ENCODE data around the gene NRIP2. TPM values are rescaled to one million over a fixed set of nuclear protein-coding genes. Genes with fewer than 3 reads are reported as not detected.

The NRIP2 gene
- total and polyA plus RNA-seq, 2 experiments from 2014 or later, result 0.46 TPM; not detected in 1

DNA sequence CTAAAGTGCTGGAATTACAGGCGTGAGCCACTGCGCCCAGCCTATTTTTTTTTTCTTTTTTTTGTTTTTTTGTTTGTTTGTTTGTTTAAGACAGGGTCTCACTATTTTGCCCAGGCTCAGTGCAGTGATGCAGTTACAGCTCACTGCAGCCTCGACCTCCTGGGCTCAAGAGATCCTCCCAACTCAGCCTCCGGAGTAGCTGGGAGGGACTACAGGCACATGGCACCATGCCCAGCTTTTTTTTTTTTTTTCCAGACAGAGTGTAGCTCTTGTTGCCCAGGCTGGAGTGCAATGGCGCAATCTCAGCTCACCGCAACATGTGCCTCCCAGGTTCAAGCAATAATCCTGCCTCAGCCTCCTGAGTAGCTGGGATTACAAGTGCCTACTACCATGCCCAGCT, 28.1 kb downstream of the NRIP2 start:
- Histone ChIP-seq H3K9me2 (ENCODE audit: insufficient read depth) (no peaks in the 10 kb centered on the region), H3K4me3 (no peak overlapping the region), H3K27ac (no peak overlapping the region), H3K9me3 (ENCODE audit: low read depth) (no peaks in the 10 kb centered on the region), H3K4me1 (ENCODE audit: insufficient read depth) (no peaks in the 10 kb centered on the region), H2AFZ (no peak overlapping the region), H3F3A (ENCODE audit: insufficient read depth) (peaks cover 5% of the 10 kb centered on the region; the same call in 1 of the 2 replicates), H4K20me1 (ENCODE audit: insufficient read depth) (no peaks in the 10 kb centered on the region), H3K79me2 (ENCODE audit: insufficient read depth) (no peaks in the 10 kb centered on the region), H3K9ac (no peak overlapping the region), H3K36me3 (ENCODE audit: low read depth) (peaks cover 10% of the 10 kb centered on the region), H3K27me3 (replicated peaks; ENCODE audit: insufficient read depth) (no peaks in the 10 kb centered on the region), H3K4me2 (ENCODE audit: unreplicated experiment) (no peak overlapping the region)
- 90 to 93% methylated on average over 6 of the region's 6 CpGs for WGBS, 2 experiments (ENCODE audit: low coverage in 1 of 2, low lambda C conversion rate in 2 of 2, missing lambda C conversion rate in 2 of 2)
- no peak for DNase-seq
- in situ Hi-C loops (cut with MboI), result no loop called here
- TF ChIP-seq EZH2 (IDR thresholded peaks at IDR 0.05; ENCODE audit: insufficient read depth, poor library complexity, severe bottlenecking), result no peak
- no peak for TF ChIP-seq EZH2phosphoT487 (IDR thresholded peaks at IDR 0.05; ENCODE audit: insufficient read depth, low read depth)

- Histone ChIP-seq H3K4me1 (ENCODE audit: insufficient read depth) (no peaks in the 10 kb centered on the region), H2AFZ (no peak overlapping the region), H3K4me3 (no peak overlapping the region), H3K4me2 (ENCODE audit: unreplicated experiment) (no peak overlapping the region), H3K27ac (no peak overlapping the region), H3K9me2 (ENCODE audit: insufficient read depth) (no peaks in the 10 kb centered on the region), H3K79me2 (ENCODE audit: insufficient read depth) (no peaks in the 10 kb centered on the region), H3F3A (ENCODE audit: insufficient read depth) (peaks cover 5% of the 10 kb centered on the region; the same call in 1 of the 2 replicates), H3K9me3 (ENCODE audit: low read depth) (no peaks in the 10 kb centered on the region), H4K20me1 (ENCODE audit: insufficient read depth) (no peaks in the 10 kb centered on the region), H3K9ac (no peak overlapping the region), H3K27me3 (replicated peaks; ENCODE audit: insufficient read depth) (no peaks in the 10 kb centered on the region), H3K36me3 (ENCODE audit: low read depth) (peaks cover 11% of the 10 kb centered on the region)
- no peak for TF ChIP-seq EZH2phosphoT487 (IDR thresholded peaks at IDR 0.05; ENCODE audit: insufficient read depth, low read depth)
- no peak for TF ChIP-seq EZH2 (IDR thresholded peaks at IDR 0.05; ENCODE audit: insufficient read depth, poor library complexity, severe bottlenecking)
- DNase-seq, result no peak
- WGBS, 2 experiments (ENCODE audit: low coverage in 1 of 2, low lambda C conversion rate in 2 of 2, missing lambda C conversion rate in 2 of 2), result 62 to 71% methylated on average over 2 of the region's 2 CpGs
- in situ Hi-C loops (cut with MboI), result no loop called here
Observed at GRCh38 chr12:2805143-2805520, 29.7 kb downstream of the NRIP2 start.

DNA sequence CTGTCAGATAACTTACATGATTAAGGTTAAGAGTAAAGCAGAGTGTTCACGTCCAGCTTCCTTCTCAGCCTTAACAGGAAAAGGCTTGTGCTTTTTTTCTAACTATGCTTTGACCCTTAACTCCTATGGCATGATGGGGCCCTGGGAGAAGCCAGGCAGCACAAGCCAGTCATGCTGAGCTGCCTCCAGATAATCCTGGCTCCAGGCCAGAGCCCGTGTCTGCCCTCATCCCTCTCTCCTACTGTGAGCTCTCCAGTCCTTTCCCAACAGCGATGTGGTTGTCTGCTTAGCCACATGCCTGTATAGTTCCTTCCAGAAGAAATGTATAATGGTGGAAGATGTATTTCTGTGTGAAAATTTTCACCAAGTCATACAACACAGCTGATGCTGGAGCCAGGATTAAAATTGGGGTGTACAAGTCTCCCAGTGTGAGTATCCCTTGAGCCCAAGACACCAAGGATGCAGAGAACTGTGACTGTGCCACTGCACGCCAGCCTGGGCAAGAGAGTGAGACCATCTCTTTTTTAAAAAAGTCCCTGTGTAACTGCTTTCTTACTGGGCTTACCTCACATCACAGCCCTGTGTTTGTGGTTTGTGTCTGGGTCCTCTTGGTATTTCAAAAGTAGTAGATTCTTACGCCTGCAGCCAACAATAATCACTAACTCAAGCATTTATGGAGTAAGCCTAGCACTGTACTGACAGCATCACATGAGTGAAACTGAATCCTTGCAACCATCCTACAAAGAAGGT, 30.3 kb downstream of the NRIP2 start:
- no peaks in the 10 kb centered on the region for H3K4me1 ChIP-seq (ENCODE audit: insufficient read depth)
- H3K4me2 ChIP-seq (ENCODE audit: unreplicated experiment), result no peak overlapping the region
- H3K79me2 ChIP-seq (ENCODE audit: insufficient read depth), result no peaks in the 10 kb centered on the region
- H3K27me3 ChIP-seq (replicated peaks; ENCODE audit: insufficient read depth), result no peaks in the 10 kb centered on the region
- no peaks in the 10 kb centered on the region for H3K9me2 ChIP-seq (ENCODE audit: insufficient read depth)
- peaks cover 11% of the 10 kb centered on the region for H3K36me3 ChIP-seq (ENCODE audit: low read depth)
- H3F3A ChIP-seq (ENCODE audit: insufficient read depth), result peaks cover 5% of the 10 kb centered on the region; the same call in 1 of the 2 replicates
- H2AFZ ChIP-seq, result no peak overlapping the region
- DNase-seq, result peak; percentile 55
- in situ Hi-C loops (cut with MboI), result no loop called here
- no peaks in the 10 kb centered on the region for H3K9me3 ChIP-seq (ENCODE audit: low read depth)
- TF ChIP-seq EZH2 (IDR thresholded peaks at IDR 0.05; ENCODE audit: insufficient read depth, poor library complexity, severe bottlenecking) (no peak), EZH2phosphoT487 (IDR thresholded peaks at IDR 0.05; ENCODE audit: insufficient read depth, low read depth) (no peak)
- WGBS, 2 experiments (ENCODE audit: low coverage in 1 of 2, low lambda C conversion rate in 2 of 2, missing lambda C conversion rate in 2 of 2), result 76 to 78% methylated on average over 5 of the region's 5 CpGs
- H3K27ac ChIP-seq, result no peak overlapping the region
- no peak overlapping the region for H3K4me3 ChIP-seq
- no peaks in the 10 kb centered on the region for H4K20me1 ChIP-seq (ENCODE audit: insufficient read depth)
- no peak overlapping the region for H3K9ac ChIP-seq

DNA sequence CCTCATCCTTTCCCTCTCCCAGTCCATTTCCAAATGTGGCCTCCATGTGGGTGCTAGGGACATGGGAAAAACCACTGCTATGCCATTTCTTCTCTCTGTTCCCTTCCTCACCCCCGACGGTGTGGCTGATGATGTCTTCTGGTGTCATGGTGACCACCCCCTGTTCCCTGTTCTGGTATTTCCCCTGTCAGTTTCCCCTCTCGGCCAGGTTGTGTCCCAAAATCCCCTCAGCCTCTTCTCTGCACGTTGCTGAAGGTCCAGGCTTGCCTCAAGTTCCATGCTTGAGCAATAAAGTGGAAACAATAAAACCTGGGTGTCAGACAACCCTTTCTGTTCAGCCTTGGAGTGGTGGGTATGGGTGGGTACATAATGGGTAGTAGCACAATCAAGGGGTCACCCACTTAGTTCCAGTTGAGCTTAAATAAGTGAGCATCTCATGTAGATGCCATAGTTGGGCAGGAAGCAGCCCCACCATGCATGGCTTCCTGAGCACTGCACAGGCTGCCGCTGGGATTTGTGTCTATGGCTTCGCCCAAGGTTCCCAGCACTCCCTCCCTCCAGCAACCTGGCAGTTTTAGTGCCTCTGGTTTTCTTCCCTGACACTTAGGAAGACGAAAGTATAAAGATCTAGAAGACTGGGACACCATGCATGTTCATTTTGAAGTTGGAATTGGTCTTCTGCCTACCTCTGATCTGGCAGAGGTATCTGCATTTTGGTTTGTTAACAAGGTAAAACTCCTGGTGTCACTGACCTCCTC, 31.0 kb downstream of the NRIP2 start:
- no peak overlapping the region for H3K9ac ChIP-seq
- no peaks in the 10 kb centered on the region for H3K9me2 ChIP-seq (ENCODE audit: insufficient read depth)
- peaks cover 11% of the 10 kb centered on the region for H3K36me3 ChIP-seq (ENCODE audit: low read depth)
- no peaks in the 10 kb centered on the region for H3K9me3 ChIP-seq (ENCODE audit: low read depth)
- no peaks in the 10 kb centered on the region for H4K20me1 ChIP-seq (ENCODE audit: insufficient read depth)
- 96 to 97% methylated on average over 7 of the region's 7 CpGs for WGBS, 2 experiments (ENCODE audit: low coverage in 1 of 2, low lambda C conversion rate in 2 of 2, missing lambda C conversion rate in 2 of 2)
- no peaks in the 10 kb centered on the region for H3K4me1 ChIP-seq (ENCODE audit: insufficient read depth)
- no peak overlapping the region for H3K27ac ChIP-seq
- H3K4me2 ChIP-seq (ENCODE audit: unreplicated experiment), result no peak overlapping the region
- no peaks in the 10 kb centered on the region for H3K27me3 ChIP-seq (replicated peaks; ENCODE audit: insufficient read depth)
- H3K79me2 ChIP-seq (ENCODE audit: insufficient read depth), result no peaks in the 10 kb centered on the region
- no peak overlapping the region for H2AFZ ChIP-seq
- DNase-seq, result no peak
- H3K4me3 ChIP-seq, result no peak overlapping the region
- no peak for TF ChIP-seq EZH2 (IDR thresholded peaks at IDR 0.05; ENCODE audit: insufficient read depth, poor library complexity, severe bottlenecking)
- no peak for TF ChIP-seq EZH2phosphoT487 (IDR thresholded peaks at IDR 0.05; ENCODE audit: insufficient read depth, low read depth)
- peaks cover 5% of the 10 kb centered on the region; the same call in 1 of the 2 replicates for H3F3A ChIP-seq (ENCODE audit: insufficient read depth)
- in situ Hi-C loops (cut with MboI), result no loop called here

Measured in GM23248 (cell line).